ENCODE results near the gene ROR2. TPM values are rescaled to one million over a fixed set of nuclear protein-coding genes. Genes with fewer than 3 reads are reported as not detected.

Gene ROR2
- total RNA-seq, 1 donor: not detected

DNA sequence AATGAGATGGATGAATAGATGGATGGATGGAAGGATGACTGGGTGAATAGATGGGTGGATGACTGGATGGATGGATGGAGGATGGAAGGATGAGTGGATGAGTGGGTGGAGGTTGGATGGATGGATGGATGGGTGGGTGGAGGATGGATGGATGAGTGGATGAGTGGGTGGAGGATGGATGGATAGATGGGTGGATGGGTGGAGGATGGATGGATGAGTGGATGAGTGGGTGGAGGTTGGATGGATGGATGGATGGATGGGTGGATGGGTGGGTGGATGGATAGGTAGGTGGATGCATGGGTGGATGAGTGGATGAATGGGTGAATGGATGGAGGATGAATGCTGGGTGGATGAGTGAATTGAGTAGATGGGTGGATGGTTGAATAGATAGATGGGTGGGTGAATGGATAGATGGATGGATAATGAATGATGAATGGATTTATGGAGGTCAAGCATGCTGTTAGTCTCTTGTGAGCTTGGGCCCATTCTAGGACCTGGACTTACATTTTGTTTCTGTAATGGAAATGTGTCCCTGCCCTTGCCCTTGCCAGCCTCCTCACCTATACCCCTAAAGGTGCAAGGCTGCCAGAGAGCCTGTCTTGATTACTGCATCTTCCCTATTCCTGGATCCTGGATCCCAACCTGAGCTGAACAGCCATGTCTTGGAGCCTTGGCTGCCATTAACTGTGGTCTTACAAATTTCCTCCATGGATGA lies 366.7 kb downstream of the ROR2 start:
- Histone ChIP-seq H3K9me3 (ENCODE audit: low read depth, low read length) (no peaks in the 10 kb centered on the region), H3K4me3 (ENCODE audit: low read length) (no peak overlapping the region), H3K4me1 (ENCODE audit: insufficient read depth, low read length) (no peaks in the 10 kb centered on the region), H3K27me3 (ENCODE audit: insufficient read depth, low read length) (peaks cover 2% of the 10 kb centered on the region)

DNA sequence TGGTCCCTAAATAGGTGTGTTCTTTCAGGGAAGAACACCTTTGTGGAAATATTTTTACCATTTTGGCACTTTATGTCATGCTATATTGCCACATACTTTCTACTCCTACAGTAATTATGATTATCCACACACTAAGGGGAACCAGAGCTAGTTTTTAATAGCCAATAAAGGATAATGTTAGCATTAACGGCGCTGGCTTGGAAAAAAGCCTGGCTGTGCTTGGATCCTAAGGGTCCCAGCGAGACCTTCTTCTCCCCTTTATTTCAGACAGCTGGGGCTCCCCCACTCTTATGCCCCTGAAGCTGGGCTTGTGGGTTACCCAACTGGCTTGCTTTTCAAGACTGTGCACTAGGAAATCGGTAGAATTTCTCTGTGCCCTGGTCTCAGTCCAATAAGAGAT lies 367.8 kb downstream of the ROR2 start:
- no peak overlapping the region for H3K4me3 ChIP-seq (ENCODE audit: low read length)
- no peaks in the 10 kb centered on the region for H3K9me3 ChIP-seq (ENCODE audit: low read depth, low read length)
- no peaks in the 10 kb centered on the region for H3K4me1 ChIP-seq (ENCODE audit: insufficient read depth, low read length)
- H3K27me3 ChIP-seq (ENCODE audit: insufficient read depth, low read length): peaks cover 2% of the 10 kb centered on the region

DNA sequence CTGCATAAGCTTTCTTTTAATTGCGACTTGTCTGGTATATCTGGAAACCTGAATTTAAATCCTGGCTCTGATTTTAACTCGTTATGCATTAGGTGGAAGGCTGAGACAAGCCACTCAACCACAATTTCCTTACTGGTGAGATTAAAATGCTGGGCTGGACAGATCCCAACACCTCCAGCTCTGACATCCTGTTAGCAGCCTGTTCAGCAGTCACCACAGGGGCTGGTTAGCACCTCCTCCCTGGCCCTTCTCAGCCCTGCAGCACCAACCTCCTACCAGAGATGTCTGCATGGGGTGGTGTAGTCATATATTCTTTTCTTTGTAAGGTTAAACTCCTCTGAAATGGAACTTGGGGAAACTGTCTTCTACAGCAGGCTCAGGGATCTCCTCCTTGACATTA lies 369.9 kb downstream of the ROR2 start:
- Histone ChIP-seq H3K4me1 (ENCODE audit: insufficient read depth, low read length) (no peaks in the 10 kb centered on the region), H3K4me3 (ENCODE audit: low read length) (no peak overlapping the region), H3K9me3 (ENCODE audit: low read depth, low read length) (no peaks in the 10 kb centered on the region), H3K27me3 (ENCODE audit: insufficient read depth, low read length) (peaks cover 2% of the 10 kb centered on the region)

DNA sequence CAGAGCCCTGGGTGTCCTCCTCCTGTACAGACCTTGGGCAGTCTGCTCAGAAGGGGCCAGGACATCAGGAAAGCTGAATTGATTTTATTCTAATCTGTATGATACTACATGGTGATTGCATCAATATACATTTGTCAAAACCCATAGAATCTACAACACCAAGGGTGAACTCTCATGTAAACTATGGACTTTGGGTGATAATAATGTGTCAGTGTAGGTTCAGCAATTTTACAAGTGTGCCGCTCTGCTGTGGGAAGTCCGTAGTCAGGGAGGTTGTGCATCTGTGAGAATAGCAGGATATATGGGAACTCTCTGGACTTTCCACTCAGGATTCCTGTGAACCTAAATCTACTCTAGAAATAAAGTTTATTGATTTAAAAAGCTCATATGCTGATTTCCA lies 371.1 kb downstream of the ROR2 start:
- Histone ChIP-seq H3K4me1 (ENCODE audit: insufficient read depth, low read length) (no peaks in the 10 kb centered on the region), H3K9me3 (ENCODE audit: low read depth, low read length) (no peaks in the 10 kb centered on the region), H3K4me3 (ENCODE audit: low read length) (no peak overlapping the region), H3K27me3 (ENCODE audit: insufficient read depth, low read length) (peaks cover 2% of the 10 kb centered on the region)

DNA sequence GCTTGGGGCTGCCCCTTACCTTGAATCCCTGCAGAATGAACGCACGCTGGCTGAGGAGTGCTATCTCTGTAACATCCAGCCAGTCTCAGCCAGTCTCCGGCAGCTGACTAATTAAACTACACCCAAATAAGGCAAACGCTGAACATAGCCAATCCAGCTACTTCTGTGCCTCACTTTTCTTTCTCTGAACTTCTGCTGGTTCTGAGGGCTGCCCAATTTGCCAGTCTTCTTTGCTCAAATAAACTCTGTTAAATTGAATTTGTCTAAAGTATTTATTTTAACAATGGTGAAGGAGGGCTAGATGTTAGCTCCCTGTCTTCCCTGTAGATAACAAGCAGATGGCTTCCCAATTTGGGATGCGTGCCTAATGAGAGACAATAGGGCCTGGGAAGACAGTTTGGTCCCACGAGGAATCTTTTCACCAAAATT lies 372.4 kb downstream of the ROR2 start:
- Histone ChIP-seq H3K9me3 (ENCODE audit: low read depth, low read length) (no peaks in the 10 kb centered on the region), H3K4me1 (ENCODE audit: insufficient read depth, low read length) (no peaks in the 10 kb centered on the region), H3K27me3 (ENCODE audit: insufficient read depth, low read length) (peaks cover 2% of the 10 kb centered on the region), H3K4me3 (ENCODE audit: low read length) (no peak overlapping the region)

DNA sequence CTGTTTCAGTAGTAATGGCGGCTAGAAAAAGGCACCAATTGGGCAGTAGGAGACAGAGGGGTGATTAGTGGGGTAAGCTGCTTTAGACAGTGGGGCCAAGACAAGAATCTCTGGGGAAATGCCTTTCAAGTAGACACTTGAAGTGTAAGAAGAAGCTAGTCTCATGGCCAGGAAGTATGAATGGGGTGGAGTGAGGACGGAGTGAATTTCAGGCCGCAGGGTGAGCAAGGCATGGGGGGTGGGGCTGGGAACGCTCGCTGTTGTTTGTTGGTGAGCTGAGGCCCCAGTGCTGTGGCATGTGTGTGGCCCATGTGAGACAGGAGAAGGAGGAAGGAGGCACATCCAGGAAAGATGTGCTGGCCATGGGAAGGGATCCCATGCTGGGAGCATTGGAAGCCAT lies 377.2 kb downstream of the ROR2 start:
- H3K4me3 ChIP-seq (ENCODE audit: low read length): no peak overlapping the region
- H3K27me3 ChIP-seq (ENCODE audit: insufficient read depth, low read length): no peaks in the 10 kb centered on the region
- no peaks in the 10 kb centered on the region for H3K4me1 ChIP-seq (ENCODE audit: insufficient read depth, low read length)
- H3K9me3 ChIP-seq (ENCODE audit: low read depth, low read length): no peaks in the 10 kb centered on the region

DNA sequence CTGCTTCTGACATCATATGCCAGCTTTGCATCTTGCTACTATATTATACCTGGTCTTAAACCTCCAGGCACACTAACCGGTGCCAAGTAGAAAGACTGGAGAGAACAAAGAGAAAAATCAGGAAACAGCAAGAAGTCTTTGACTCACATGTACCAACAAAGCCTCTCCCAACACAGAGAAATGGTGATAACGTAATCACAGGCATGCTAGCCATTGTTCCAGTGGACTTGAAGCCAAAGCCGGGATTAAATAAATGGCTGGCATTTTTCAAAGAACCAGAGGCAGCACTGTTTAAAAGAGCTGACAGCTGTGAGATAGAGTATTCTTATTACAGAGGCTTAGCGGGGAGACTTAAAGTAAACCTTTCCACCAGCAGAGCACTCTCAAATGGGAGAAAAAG lies 378.0 kb downstream of the ROR2 start:
- H3K9me3 ChIP-seq (ENCODE audit: low read depth, low read length): no peaks in the 10 kb centered on the region
- no peaks in the 10 kb centered on the region for H3K4me1 ChIP-seq (ENCODE audit: insufficient read depth, low read length)
- no peaks in the 10 kb centered on the region for H3K27me3 ChIP-seq (ENCODE audit: insufficient read depth, low read length)
- H3K4me3 ChIP-seq (ENCODE audit: low read length): no peak overlapping the region

DNA sequence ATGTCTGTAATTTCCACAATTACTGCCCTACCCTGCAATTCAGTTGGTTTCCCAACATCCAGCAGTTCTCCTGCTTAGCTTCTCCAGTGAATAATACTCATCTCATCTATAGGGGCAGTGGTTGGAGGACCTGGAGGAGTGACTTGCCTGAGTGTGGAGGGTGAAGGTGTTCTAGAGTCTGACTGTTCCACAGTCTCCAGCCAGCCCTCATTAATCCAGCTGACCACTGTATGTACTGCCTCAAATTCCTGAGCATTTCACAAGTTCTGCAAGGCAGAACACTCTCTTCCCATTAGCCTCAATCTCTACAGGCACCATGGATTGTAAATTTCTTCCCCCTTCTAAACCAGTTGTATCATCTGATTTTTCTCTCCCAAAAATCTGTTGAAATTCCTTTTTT lies 379.0 kb downstream of the ROR2 start:
- H3K27me3 ChIP-seq (ENCODE audit: insufficient read depth, low read length): no peaks in the 10 kb centered on the region
- no peaks in the 10 kb centered on the region for H3K9me3 ChIP-seq (ENCODE audit: low read depth, low read length)
- no peak overlapping the region for H3K4me3 ChIP-seq (ENCODE audit: low read length)
- no peaks in the 10 kb centered on the region for H3K4me1 ChIP-seq (ENCODE audit: insufficient read depth, low read length)

DNA sequence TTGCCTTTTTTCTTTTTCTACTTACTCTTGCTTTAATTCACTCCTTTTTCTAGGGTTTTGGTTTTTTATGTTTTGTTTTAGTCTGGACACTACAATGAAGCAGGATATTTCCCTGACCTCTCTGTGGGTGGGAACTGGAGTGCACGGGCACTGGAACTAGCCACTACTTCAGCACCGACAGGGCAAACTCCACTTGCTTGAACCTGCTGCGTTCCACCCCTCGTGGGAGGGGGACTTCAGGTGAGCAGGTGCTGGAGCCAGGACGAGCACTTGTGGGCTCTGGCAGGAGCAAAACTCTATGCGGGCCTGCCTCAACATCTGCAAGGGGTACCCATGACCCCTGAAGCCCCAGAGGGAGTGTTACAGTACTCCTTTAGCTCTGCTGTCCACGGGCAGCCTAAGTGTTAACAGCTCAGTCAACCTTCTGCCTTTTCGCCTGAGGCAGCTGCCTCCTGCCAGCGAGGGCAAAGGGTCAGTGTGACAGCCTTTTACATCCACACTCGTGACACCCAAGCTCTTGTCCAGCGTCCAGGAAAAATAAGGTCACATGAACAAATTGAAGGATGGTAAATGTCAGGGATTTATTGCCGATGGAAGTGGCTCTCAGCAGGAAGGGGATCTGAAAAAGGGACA lies 382.3 kb downstream of the ROR2 start:
- Histone ChIP-seq H3K4me1 (ENCODE audit: insufficient read depth, low read length) (no peaks in the 10 kb centered on the region), H3K4me3 (ENCODE audit: low read length) (no peak overlapping the region), H3K27me3 (ENCODE audit: insufficient read depth, low read length) (no peaks in the 10 kb centered on the region), H3K9me3 (ENCODE audit: low read depth, low read length) (no peaks in the 10 kb centered on the region)

DNA sequence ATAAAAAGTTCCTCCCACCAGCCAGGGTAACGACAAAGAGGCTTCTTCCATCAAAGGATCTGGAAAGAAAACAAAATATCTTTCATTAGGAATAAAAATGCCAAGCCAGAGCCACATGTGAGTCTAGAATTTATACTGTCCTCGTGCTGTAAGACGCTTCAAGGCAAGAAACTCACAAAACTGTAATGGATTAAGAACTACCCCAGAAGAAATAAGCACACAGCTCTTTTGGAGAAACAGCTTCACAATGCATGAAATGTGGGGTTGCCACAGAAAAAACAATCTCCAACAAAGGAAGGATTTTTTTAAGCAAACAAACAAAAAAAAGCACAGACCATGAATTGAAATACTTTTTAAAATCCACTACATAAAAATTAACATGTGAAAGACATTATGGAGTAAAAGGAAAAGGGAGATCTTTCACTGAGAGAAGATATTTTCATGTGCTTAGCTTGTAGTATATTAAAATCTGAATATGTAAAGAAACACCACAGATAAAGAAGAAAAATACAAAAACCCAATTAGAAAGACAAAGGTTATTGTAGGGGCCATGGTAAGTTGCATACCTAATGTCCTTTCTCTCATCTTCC lies 385.9 kb downstream of the ROR2 start:
- Histone ChIP-seq H3K4me1 (ENCODE audit: insufficient read depth, low read length) (no peaks in the 10 kb centered on the region), H3K4me3 (ENCODE audit: low read length) (no peak overlapping the region), H3K9me3 (ENCODE audit: low read depth, low read length) (no peaks in the 10 kb centered on the region), H3K27me3 (ENCODE audit: insufficient read depth, low read length) (peaks cover 3% of the 10 kb centered on the region)

DNA sequence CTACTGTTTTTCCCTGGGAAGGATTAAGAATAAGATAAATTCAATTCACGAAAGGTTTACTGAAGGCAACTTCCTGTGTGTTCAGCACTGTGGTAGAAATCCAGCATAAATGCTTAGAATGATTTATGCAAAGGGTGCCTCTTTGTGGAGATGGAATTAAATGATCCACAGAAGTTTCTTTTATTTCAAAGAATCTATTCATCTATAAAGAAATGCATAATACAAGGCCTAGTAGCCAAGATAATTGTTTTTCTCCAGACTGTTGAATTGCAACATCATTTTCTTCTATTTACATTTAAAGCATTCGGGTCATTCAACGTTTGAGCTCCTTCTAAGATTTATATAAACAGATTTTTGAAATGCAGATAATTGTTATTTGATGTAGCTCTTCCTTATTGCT lies 387.6 kb downstream of the ROR2 start:
- no peaks in the 10 kb centered on the region for H3K9me3 ChIP-seq (ENCODE audit: low read depth, low read length)
- H3K4me3 ChIP-seq (ENCODE audit: low read length): no peak overlapping the region
- no peaks in the 10 kb centered on the region for H3K4me1 ChIP-seq (ENCODE audit: insufficient read depth, low read length)
- H3K27me3 ChIP-seq (ENCODE audit: insufficient read depth, low read length): peaks cover 6% of the 10 kb centered on the region

DNA sequence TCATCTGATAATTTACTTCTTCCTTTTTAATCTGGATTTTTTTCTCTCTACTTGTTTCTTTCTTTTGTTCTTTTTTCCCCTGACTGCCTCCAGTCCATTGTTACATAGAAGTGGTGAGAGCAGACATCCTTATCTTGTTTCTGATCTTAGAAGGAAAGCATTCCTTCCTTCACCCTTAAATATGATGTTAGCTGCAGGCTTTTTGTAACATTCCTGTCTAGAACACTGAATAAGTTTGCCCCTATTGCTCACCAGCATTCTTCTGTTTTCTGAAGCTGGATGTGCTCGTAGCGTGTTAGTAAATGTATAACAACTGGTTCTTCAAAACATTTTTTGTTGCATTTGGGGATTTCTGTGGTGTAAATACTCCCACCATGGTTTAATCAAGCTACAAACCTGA lies 389.7 kb downstream of the ROR2 start:
- Histone ChIP-seq H3K4me3 (ENCODE audit: low read length) (no peak overlapping the region), H3K4me1 (ENCODE audit: insufficient read depth, low read length) (no peaks in the 10 kb centered on the region), H3K27me3 (ENCODE audit: insufficient read depth, low read length) (peaks cover 6% of the 10 kb centered on the region), H3K9me3 (ENCODE audit: low read depth, low read length) (no peaks in the 10 kb centered on the region)

DNA sequence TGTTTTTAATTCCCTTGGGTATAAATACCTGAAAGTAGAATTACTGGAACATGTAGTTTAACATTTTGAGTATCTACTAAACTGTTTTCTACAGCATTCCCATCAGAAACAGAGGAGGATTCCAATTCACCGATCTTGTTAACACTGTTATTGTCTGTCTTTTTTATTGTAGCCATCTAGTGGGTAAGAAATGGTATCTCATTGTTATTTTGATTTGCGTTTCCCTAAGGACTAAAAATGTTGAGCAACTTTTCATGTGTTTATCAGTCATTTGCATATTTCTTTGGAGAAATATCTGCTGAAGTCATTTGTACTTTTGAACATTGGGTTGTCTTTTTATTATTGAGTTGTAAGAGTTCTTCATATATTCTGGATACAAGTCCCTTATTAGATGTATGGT lies 391.1 kb downstream of the ROR2 start:
- Histone ChIP-seq H3K27me3 (ENCODE audit: insufficient read depth, low read length) (peaks cover 6% of the 10 kb centered on the region), H3K4me1 (ENCODE audit: insufficient read depth, low read length) (no peaks in the 10 kb centered on the region), H3K9me3 (ENCODE audit: low read depth, low read length) (no peaks in the 10 kb centered on the region), H3K4me3 (ENCODE audit: low read length) (no peak overlapping the region)

DNA sequence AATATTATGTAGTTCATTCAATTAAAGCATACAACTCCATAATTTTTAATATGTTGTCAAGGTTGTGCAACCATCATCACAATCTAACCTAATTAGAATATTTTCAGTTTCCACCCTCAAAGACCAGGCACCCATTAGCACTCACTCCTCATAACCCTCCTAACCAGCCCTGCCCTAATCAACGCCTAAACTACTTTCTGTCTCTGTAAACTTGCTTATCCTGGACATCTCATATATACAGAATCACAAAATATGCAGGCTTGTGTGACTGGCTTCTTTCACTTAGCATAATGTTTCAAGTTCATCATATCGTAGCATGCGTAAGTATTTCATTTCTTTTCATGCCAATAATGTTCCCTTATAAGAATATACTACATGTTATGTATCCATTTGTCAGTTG lies 391.6 kb downstream of the ROR2 start:
- H3K27me3 ChIP-seq (ENCODE audit: insufficient read depth, low read length): peaks cover 6% of the 10 kb centered on the region
- H3K4me3 ChIP-seq (ENCODE audit: low read length): no peak overlapping the region
- H3K9me3 ChIP-seq (ENCODE audit: low read depth, low read length): no peaks in the 10 kb centered on the region

DNA sequence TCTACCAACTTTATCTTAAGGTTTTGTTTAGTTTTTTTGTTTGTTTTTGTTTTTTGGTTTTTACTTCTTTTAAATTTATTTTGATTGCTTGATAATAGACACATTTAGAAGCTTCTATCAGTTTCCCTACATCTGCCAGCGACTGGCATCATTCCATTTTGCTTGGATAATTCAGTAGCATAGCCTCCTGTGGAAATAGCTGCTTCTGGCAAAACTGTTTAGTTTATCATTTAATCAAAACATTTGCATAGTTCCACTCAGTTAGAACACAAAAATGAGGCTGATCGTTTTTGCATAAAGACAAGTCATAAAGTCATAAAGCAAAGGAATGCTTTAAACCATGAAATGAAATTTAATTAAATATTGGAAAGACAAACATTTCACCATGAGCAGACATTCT lies 392.7 kb downstream of the ROR2 start:
- peaks cover 6% of the 10 kb centered on the region for H3K27me3 ChIP-seq (ENCODE audit: insufficient read depth, low read length)
- H3K4me3 ChIP-seq (ENCODE audit: low read length): no peak overlapping the region
- no peaks in the 10 kb centered on the region for H3K9me3 ChIP-seq (ENCODE audit: low read depth, low read length)
- H3K4me1 ChIP-seq (ENCODE audit: insufficient read depth, low read length): no peaks in the 10 kb centered on the region

More for the DNA sequence above, 391.6 kb downstream of the ROR2 start:
- no peaks in the 10 kb centered on the region for H3K4me1 ChIP-seq (ENCODE audit: insufficient read depth, low read length)

DNA sequence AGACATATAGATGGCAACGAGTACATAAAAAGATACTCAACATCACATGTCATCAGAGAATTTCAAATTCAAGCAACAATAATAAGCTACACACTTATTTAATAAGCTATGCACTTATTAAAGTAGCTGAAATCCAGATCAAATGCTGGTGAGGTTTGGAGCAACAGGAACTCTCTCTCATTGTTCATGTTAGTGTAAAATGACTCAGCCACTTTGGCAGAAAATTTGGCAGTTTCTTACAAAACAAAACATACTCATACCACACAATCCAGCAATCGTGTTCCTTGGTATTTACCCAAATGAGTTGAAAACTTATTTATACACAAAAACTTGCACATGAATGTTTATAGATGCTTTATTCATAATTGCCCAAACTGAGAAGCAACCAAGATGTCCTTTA lies 394.9 kb downstream of the ROR2 start:
- Histone ChIP-seq H3K27me3 (ENCODE audit: insufficient read depth, low read length) (peaks cover 4% of the 10 kb centered on the region), H3K4me3 (ENCODE audit: low read length) (no peak overlapping the region), H3K4me1 (ENCODE audit: insufficient read depth, low read length) (no peaks in the 10 kb centered on the region), H3K9me3 (ENCODE audit: low read depth, low read length) (no peaks in the 10 kb centered on the region)
